ENCODE results near the gene SPIN3.
"Not testable (repeated sequence)": the region's sequence is repeated elsewhere in the genome, so short reads cannot be mapped to it uniquely, and the experiment has no call there.

The SPIN3 gene

GRCh38 chrX:56946201-56946600 is 49.1 kb downstream of the SPIN3 start:
- H3K4me1 ChIP-seq (ENCODE audit: insufficient read depth, low read length); H3K36me3 ChIP-seq (ENCODE audit: insufficient read depth, low read length); H3K9me3 ChIP-seq (ENCODE audit: low read length); H3K27me3 ChIP-seq (ENCODE audit: insufficient read depth, low read length); H3K4me3 ChIP-seq (ENCODE audit: low read length); H2AFZ ChIP-seq (ENCODE audit: low read depth, low read length): not testable (repeated sequence)

GRCh38 chrX:56945226-56945625 is 50.1 kb downstream of the SPIN3 start:
- H3K36me3 ChIP-seq (ENCODE audit: insufficient read depth, low read length); H3K9me3 ChIP-seq (ENCODE audit: low read length); H3K4me3 ChIP-seq (ENCODE audit: low read length); H2AFZ ChIP-seq (ENCODE audit: low read depth, low read length); H3K4me1 ChIP-seq (ENCODE audit: insufficient read depth, low read length); H3K27me3 ChIP-seq (ENCODE audit: insufficient read depth, low read length): not testable (repeated sequence)

- Histone ChIP-seq H3K4me3 (ENCODE audit: low read length) (no peak overlapping the region), H2AFZ (ENCODE audit: low read depth, low read length) (no peak overlapping the region), H3K36me3 (ENCODE audit: insufficient read depth, low read length) (no peaks in the 10 kb centered on the region), H3K9me3 (ENCODE audit: low read length) (no peaks in the 10 kb centered on the region), H3K4me1 (ENCODE audit: insufficient read depth, low read length) (no peaks in the 10 kb centered on the region), H3K27me3 (ENCODE audit: insufficient read depth, low read length) (no peaks in the 10 kb centered on the region)
These were observed 52.1 kb downstream of the SPIN3 start for GRCh38 chrX:56943264-56943663.

Measured in neuron (in vitro differentiated cells).